CD4-positive, CD25-positive, alpha-beta regulatory T cell (primary cell): Measurements from ENCODE around the gene JAKMIP3. TPM values are rescaled to one million over a fixed set of nuclear protein-coding genes. Genes with fewer than 3 reads are reported as not detected.

Experiments
- ATAC-seq, 2 donors: fragments of 150-1000 bp; cut with Tn5 transposase; one replicate each; pipeline ENCODE4 v1.10.0; 2021; ENCODE audit warnings: low read depth in 2 of 2, moderate number of reproducible peaks in 2 of 2, moderate library complexity in 1 of 2
- DNase-seq, 3 donors: peaks; one replicate each; pipeline versions ENCODE4 v3.0.0 to v3.0.0-alpha.2; 2012 to 2022; ENCODE audit warnings: mixed read lengths in 1 of 3
- H3K27ac ChIP-seq: one replicate; pipeline ENCODE4 v1.7.0; 2013; ENCODE audit warnings: mild to moderate bottlenecking, low read length; ENCODE audit not compliant: insufficient read depth, poor library complexity, severe bottlenecking
- H3K27me3 ChIP-seq: one replicate; pipeline ENCODE4 v1.7.0; 2013; ENCODE audit warnings: low read length; ENCODE audit not compliant: control insufficient read depth, insufficient read depth
- H3K36me3 ChIP-seq: one replicate; pipeline ENCODE4 v1.7.0; 2013; ENCODE audit warnings: mild to moderate bottlenecking, low read length, moderate library complexity; ENCODE audit not compliant: control insufficient read depth, insufficient read depth
- H3K4me1 ChIP-seq: 2 replicates; pipeline ENCODE4 v1.7.0; 2013; ENCODE audit warnings: mild to moderate bottlenecking, low read length; ENCODE audit not compliant: insufficient read depth, control insufficient read depth, poor library complexity, severe bottlenecking
- H3K4me3 ChIP-seq: one replicate; pipeline ENCODE4 v1.7.0; 2013; ENCODE audit warnings: low read depth, mild to moderate bottlenecking, low read length, moderate library complexity
- H3K9me3 ChIP-seq, 2 experiments: 1 replicate in 1 of 2; 2 replicates in 1 of 2; pipeline ENCODE4 v1.7.0; 2013; ENCODE audit warnings: low read length in 2 of 2, mild to moderate bottlenecking in 1 of 2, moderate library complexity in 1 of 2; ENCODE audit not compliant: control insufficient read depth in 2 of 2
- H3K27ac Mint-ChIP-seq, 3 donors: one replicate each; pipeline ENCODE4 v1.8.0; 2020 to 2022; ENCODE audit warnings: mild to moderate bottlenecking in 3 of 3, mixed read lengths in 3 of 3, moderate library complexity in 2 of 3
- H3K27me3 Mint-ChIP-seq: one replicate; pipeline ENCODE4 v1.8.0; 2022; ENCODE audit warnings: mild to moderate bottlenecking, mixed read lengths
- H3K36me3 Mint-ChIP-seq: one replicate; pipeline ENCODE4 v1.8.0; 2020; ENCODE audit warnings: mixed read lengths
- H3K4me1 Mint-ChIP-seq, 4 donors: one replicate each; pipeline ENCODE4 v1.8.0; 2020 to 2022; ENCODE audit warnings: mixed read lengths in 4 of 4, mild to moderate bottlenecking in 1 of 4
- H3K4me3 Mint-ChIP-seq, 4 donors: one replicate each; pipeline ENCODE4 v1.8.0; 2020 to 2022; ENCODE audit warnings: mild to moderate bottlenecking in 4 of 4, mixed read lengths in 4 of 4, moderate library complexity in 3 of 4
- H3K9me3 Mint-ChIP-seq, 7 donors: one replicate each; pipeline ENCODE4 v1.8.0; 2020 to 2022; ENCODE audit warnings: mixed read lengths in 7 of 7, mild to moderate bottlenecking in 3 of 7, moderate library complexity in 2 of 7
- polyA plus RNA-seq, 4 donors: library from polyadenylated mRNA; unstranded; fragments of 300-500 nt; fragmentation: Illumina TruSeq; gene quantifications; one replicate each; pipeline ENCODE4 v1.2.3, GENCODE V29; 2021
- total RNA-seq: library from RNA; stranded (reverse); gene quantifications from one replicate; pipeline ENCODE4 v1.2.3, GENCODE V29; 2022

The JAKMIP3 gene
- total and polyA plus RNA-seq, 5 donors from 2014 or later, result 0.42 TPM; not detected in 4

GRCh38 chr10:132057191-132057681 lies 8.5 kb upstream of the JAKMIP3 start:
- H3K27me3 ChIP-seq, result no peaks in the 10 kb centered on the region
- no peak overlapping the region for H3K4me3 ChIP-seq

GRCh38 chr10:132058111-132058745 lies 7.5 kb upstream of the JAKMIP3 start:
- Histone ChIP-seq H3K27ac (no peak overlapping the region), H3K27me3 (no peaks in the 10 kb centered on the region), H3K4me1 (no peaks in the 10 kb centered on the region), H3K9me3 (peaks cover 1 to 3% of the 10 kb centered on the region in 2 experiments), H3K36me3 (no peaks in the 10 kb centered on the region), H3K4me3 (no peak overlapping the region)
- H3K27ac Mint-ChIP-seq, result no peak overlapping the region
- peaks cover 9% of the 10 kb centered on the region for H3K27me3 Mint-ChIP-seq
- no peak for DNase-seq
- H3K4me1 Mint-ChIP-seq, result no peaks in the 10 kb centered on the region
- peaks cover 0 to 4% (median 0%) of the 10 kb centered on the region in 7 donors for H3K9me3 Mint-ChIP-seq
- no peaks in the 10 kb centered on the region for H3K36me3 Mint-ChIP-seq
- no peak overlapping the region for H3K4me3 Mint-ChIP-seq
- ATAC-seq, result no peak

More at GRCh38 chr10:132057191-132057681, 8.5 kb upstream of the JAKMIP3 start:
- ATAC-seq (no peak), DNase-seq (no peak)
- Histone ChIP-seq H3K4me1 (no peaks in the 10 kb centered on the region), H3K27ac (no peak overlapping the region), H3K36me3 (no peaks in the 10 kb centered on the region), H3K9me3 (peaks cover 8 to 13% of the 10 kb centered on the region in 2 experiments)
- H3K27ac Mint-ChIP-seq, result no peak overlapping the region
- no peak overlapping the region for H3K4me3 Mint-ChIP-seq
- no peaks in the 10 kb centered on the region for H3K4me1 Mint-ChIP-seq
- H3K9me3 Mint-ChIP-seq, result peaks cover 1 to 13% (median 4%) of the 10 kb centered on the region in 7 donors
- H3K36me3 Mint-ChIP-seq, result peaks cover 3% of the 10 kb centered on the region
- peaks cover 9% of the 10 kb centered on the region for H3K27me3 Mint-ChIP-seq

- Mint-ChIP-seq H3K36me3 (no peaks in the 10 kb centered on the region), H3K9me3 (peaks cover 0 to 2% (median 0%) of the 10 kb centered on the region in 7 donors), H3K4me1 (no peaks in the 10 kb centered on the region), H3K27me3 (peaks cover 9% of the 10 kb centered on the region), H3K4me3 (no peak overlapping the region), H3K27ac (no peak overlapping the region)
- Histone ChIP-seq H3K4me1 (no peaks in the 10 kb centered on the region), H3K9me3 (no peaks in the 10 kb centered on the region), H3K27me3 (no peaks in the 10 kb centered on the region), H3K4me3 (no peak overlapping the region), H3K27ac (no peak overlapping the region), H3K36me3 (no peaks in the 10 kb centered on the region)
- ATAC-seq (no peak), DNase-seq (no peak)
Observed at GRCh38 chr10:132058793-132059759, 6.7 kb upstream of the JAKMIP3 start.

DNA sequence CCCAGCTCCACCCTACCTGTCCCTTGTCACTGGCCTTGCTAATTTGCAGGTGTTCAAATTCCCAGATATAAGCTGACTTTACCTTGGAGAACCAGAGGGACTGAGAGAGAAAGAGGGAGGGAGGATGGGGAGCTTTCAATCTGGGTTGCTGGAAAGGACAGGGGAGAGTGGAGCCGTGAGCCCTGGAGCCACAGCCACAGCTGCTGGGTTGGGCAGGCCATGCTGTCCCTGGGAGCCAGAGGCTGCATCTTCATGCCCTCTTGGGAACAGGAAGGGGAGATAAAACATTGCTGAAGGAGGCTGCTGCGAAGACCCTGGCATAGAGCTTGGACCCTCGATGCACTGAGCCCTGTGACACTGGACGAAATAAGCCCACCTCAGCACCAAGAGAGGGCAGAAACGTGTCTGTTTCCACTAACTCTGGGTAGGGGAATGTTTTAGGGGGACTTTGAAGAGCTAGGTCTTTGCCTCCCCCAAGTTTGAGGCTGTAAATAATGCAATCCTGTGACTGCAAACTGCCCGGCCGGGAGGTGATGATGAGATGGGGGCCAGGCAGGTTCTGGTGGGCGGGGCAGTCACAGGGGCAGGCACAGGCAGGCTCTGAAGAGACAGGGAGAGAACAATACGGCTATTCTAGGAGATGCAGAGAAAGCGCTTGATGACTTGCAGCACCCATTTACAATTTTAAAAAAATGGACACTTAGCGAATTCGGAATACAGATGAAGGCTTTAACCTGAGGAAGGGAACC lies 5.8 kb upstream of the JAKMIP3 start:
- no peak overlapping the region for H3K27ac ChIP-seq
- no peaks in the 10 kb centered on the region for H3K4me1 ChIP-seq
- H3K36me3 Mint-ChIP-seq, result no peaks in the 10 kb centered on the region
- H3K4me3 Mint-ChIP-seq, result no peak overlapping the region
- H3K27me3 ChIP-seq, result no peaks in the 10 kb centered on the region
- peaks cover 9% of the 10 kb centered on the region for H3K27me3 Mint-ChIP-seq
- no peaks in the 10 kb centered on the region for H3K36me3 ChIP-seq
- DNase-seq, result no peak
- H3K9me3 Mint-ChIP-seq, result peaks cover 0 to 2% (median 0%) of the 10 kb centered on the region in 7 donors
- no peaks in the 10 kb centered on the region for H3K9me3 ChIP-seq
- H3K4me1 Mint-ChIP-seq, result no peaks in the 10 kb centered on the region
- ATAC-seq, result no peak
- H3K4me3 ChIP-seq, result no peak overlapping the region
- H3K27ac Mint-ChIP-seq, result no peak overlapping the region

- H3K4me1 ChIP-seq, result no peaks in the 10 kb centered on the region
Observed at GRCh38 chr10:132061030-132061429, 4.7 kb upstream of the JAKMIP3 start.

GRCh38 chr10:132061465-132061864 lies 4.3 kb upstream of the JAKMIP3 start:
- H3K27ac ChIP-seq, result no peak overlapping the region
- no peak for ATAC-seq

More at GRCh38 chr10:132061030-132061429, 4.7 kb upstream of the JAKMIP3 start:
- H3K27ac ChIP-seq, result no peak overlapping the region
- no peaks in the 10 kb centered on the region for H3K9me3 Mint-ChIP-seq
- peaks cover 9% of the 10 kb centered on the region for H3K27me3 Mint-ChIP-seq
- no peaks in the 10 kb centered on the region for H3K36me3 Mint-ChIP-seq
- ATAC-seq (no peak), DNase-seq (no peak)
- no peaks in the 10 kb centered on the region for H3K36me3 ChIP-seq
- H3K9me3 ChIP-seq, result no peaks in the 10 kb centered on the region
- H3K4me1 Mint-ChIP-seq, result peaks cover 0 to 6% (median 3%) of the 10 kb centered on the region in 4 donors
- no peak overlapping the region for H3K4me3 Mint-ChIP-seq
- H3K27ac Mint-ChIP-seq, result no peak overlapping the region
- H3K4me3 ChIP-seq, result no peak overlapping the region
- no peaks in the 10 kb centered on the region for H3K27me3 ChIP-seq

DNA sequence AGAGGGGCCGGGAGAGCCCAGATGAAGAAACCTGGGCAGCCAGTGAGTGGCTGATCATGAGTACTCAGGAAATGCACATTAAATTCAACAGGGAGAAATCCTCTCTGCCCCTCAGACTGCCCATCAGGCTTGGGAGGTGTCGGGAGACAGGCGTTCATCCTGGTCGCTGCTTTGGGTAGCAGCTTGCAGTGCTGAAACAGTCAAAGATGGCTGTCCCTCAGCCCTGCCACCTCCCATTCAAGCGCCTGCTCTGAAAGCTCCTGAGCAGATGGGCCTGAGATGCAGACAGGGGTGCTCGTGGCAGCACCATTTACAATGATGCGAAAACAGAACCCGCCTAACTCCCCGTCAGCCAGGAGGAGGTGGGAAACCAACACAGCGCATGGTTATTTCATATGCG lies 3.6 kb upstream of the JAKMIP3 start:
- no peak overlapping the region for H3K4me3 ChIP-seq
- no peak for DNase-seq
- H3K27ac ChIP-seq, result no peak overlapping the region
- H3K36me3 ChIP-seq, result no peaks in the 10 kb centered on the region
- H3K4me1 ChIP-seq, result no peaks in the 10 kb centered on the region
- no peak for ATAC-seq
- no peaks in the 10 kb centered on the region for H3K27me3 ChIP-seq
- Mint-ChIP-seq H3K4me1 (peaks cover 0 to 10% (median 3%) of the 10 kb centered on the region in 4 donors), H3K9me3 (no peaks in the 10 kb centered on the region), H3K4me3 (peak overlapping the region in 1 of 4 donors; percentile 17), H3K27ac (no peak overlapping the region), H3K27me3 (peaks cover 9% of the 10 kb centered on the region), H3K36me3 (no peaks in the 10 kb centered on the region)
- H3K9me3 ChIP-seq, result no peaks in the 10 kb centered on the region

More at GRCh38 chr10:132061465-132061864, 4.3 kb upstream of the JAKMIP3 start:
- Mint-ChIP-seq H3K4me1 (peaks cover 0 to 10% (median 3%) of the 10 kb centered on the region in 4 donors), H3K4me3 (no peak overlapping the region), H3K27me3 (peaks cover 9% of the 10 kb centered on the region), H3K9me3 (no peaks in the 10 kb centered on the region), H3K36me3 (no peaks in the 10 kb centered on the region), H3K27ac (no peak overlapping the region)
- Histone ChIP-seq H3K9me3 (no peaks in the 10 kb centered on the region), H3K36me3 (no peaks in the 10 kb centered on the region), H3K4me1 (no peaks in the 10 kb centered on the region), H3K27me3 (no peaks in the 10 kb centered on the region), H3K4me3 (no peak overlapping the region)
- no peak for DNase-seq
